GM18909 (cell line): ENCODE results near the gene ABCA6.
"Not testable (repeated sequence)": the region's sequence is repeated elsewhere in the genome, so short reads cannot be mapped to it uniquely, and the experiment has no call there.

Experiments used
- ATAC-seq: cut with Tn5 transposase; IDR thresholded peaks from one replicate; pipeline ENCODE4 v1.9.1; 2021; ENCODE audit warnings: mild to moderate bottlenecking; ENCODE audit not compliant: unreplicated experiment, poor library complexity

The ABCA6 gene

GRCh38 chr17:69082696-69083095 lies 59.0 kb downstream of the ABCA6 start:
- ATAC-seq = no peak

- no peak for ATAC-seq
Observed at GRCh38 chr17:69078864-69079263, 62.8 kb downstream of the ABCA6 start.

GRCh38 chr17:69075823-69076222 lies 65.9 kb downstream of the ABCA6 start:
- ATAC-seq = no peak

- ATAC-seq = not testable (repeated sequence)
Observed at GRCh38 chr17:69073392-69073791, 68.3 kb downstream of the ABCA6 start.

- ATAC-seq = not testable (repeated sequence)
Observed at GRCh38 chr17:69072803-69073256, 68.9 kb downstream of the ABCA6 start.

GRCh38 chr17:69071233-69071586 lies 70.5 kb downstream of the ABCA6 start:
- ATAC-seq = not testable (repeated sequence)

- not testable (repeated sequence) for ATAC-seq
Observed at GRCh38 chr17:69070378-69071232, 71.1 kb downstream of the ABCA6 start.

- ATAC-seq = no peak
Observed at GRCh38 chr17:69069226-69069750, 72.4 kb downstream of the ABCA6 start.

- no peak for ATAC-seq
Observed at GRCh38 chr17:69067274-69068047, 74.2 kb downstream of the ABCA6 start.

GRCh38 chr17:69066482-69066881 lies 75.2 kb downstream of the ABCA6 start:
- no peak for ATAC-seq

GRCh38 chr17:69065113-69065512 lies 76.6 kb downstream of the ABCA6 start:
- ATAC-seq = no peak

- no peak for ATAC-seq
Observed at GRCh38 chr17:69064476-69064875, 77.2 kb downstream of the ABCA6 start.

GRCh38 chr17:69064001-69064400 lies 77.7 kb downstream of the ABCA6 start:
- no peak for ATAC-seq

GRCh38 chr17:69062860-69063581 lies 78.7 kb downstream of the ABCA6 start:
- ATAC-seq = no peak

- no peak for ATAC-seq
Observed at GRCh38 chr17:69061721-69062556, 79.8 kb downstream of the ABCA6 start.

- ATAC-seq = no peak
Observed at GRCh38 chr17:69060822-69061221, 80.9 kb downstream of the ABCA6 start, which contains the start of gene ABCA9. TSS of gene ABCA9 (minus strand) at chr17:69060927. CDS start at chr17:69051126, 9,801 bp downstream.

GRCh38 chr17:69059458-69060175 lies 82.1 kb downstream of the ABCA6 start:
- no peak for ATAC-seq

- no peak for ATAC-seq
Observed at GRCh38 chr17:69058165-69058564, 83.5 kb downstream of the ABCA6 start.

- ATAC-seq = no peak
Observed at GRCh38 chr17:69057280-69057679, 84.4 kb downstream of the ABCA6 start.
